K562 (cell line): ENCODE data around the gene SDF4. TPM values are rescaled to one million over a fixed set of nuclear protein-coding genes. Genes with fewer than 3 reads are reported as not detected.

Experiments
- ATF7 ChIP-seq: fragments of 450-650 bp; IDR thresholded peaks from 2 replicates; pipeline ENCODE4 v1.7.1; 2014; ENCODE audit warnings: mild to moderate bottlenecking, moderate library complexity
- CC2D1A ChIP-seq: fragments of 450-650 bp; IDR thresholded peaks from 2 replicates; pipeline ENCODE4 v1.6.1; 2017; ENCODE audit warnings: mild to moderate bottlenecking
- CHD2 ChIP-seq: IDR thresholded peaks from 2 replicates; pipeline ENCODE4 v1.6.1; 2011; ENCODE audit warnings: low read depth, low read length
- CREM ChIP-seq: IDR thresholded peaks from 2 replicates; pipeline ENCODE4 v1.6.1; 2014; ENCODE audit warnings: antibody characterized with exemption, low read depth
- HOXB6 ChIP-seq: fragments of 250-450 bp; sonication (Bioruptor Pico); IDR thresholded peaks from 2 replicates; pipeline ENCODE4 v1.5.1; 2022; ENCODE audit warnings: mild to moderate bottlenecking, borderline replicate concordance
- KLF10 ChIP-seq: fragments of 250-450 bp; sonication (Bioruptor Pico); IDR thresholded peaks from 2 replicates; pipeline ENCODE4 v1.6.1; 2021; ENCODE audit warnings: matching md5 sums
- NFE2 ChIP-seq: IDR thresholded peaks from 2 replicates; pipeline ENCODE4 v1.6.1; 2014; ENCODE audit warnings: antibody characterized with exemption, low read depth
- NONO ChIP-seq, 2 experiments: fragments of 200-400 bp in 1 of 2; fragments of 450-650 bp in 1 of 2; formaldehyde crosslinking in 1 of 2; IDR thresholded peaks; 2 replicates each; pipeline ENCODE4 v1.6.1; 2017; ENCODE audit warnings: low read depth in 2 of 2, mild to moderate bottlenecking in 2 of 2, moderate library complexity in 2 of 2, low read length in 1 of 2
- NR1H2 ChIP-seq: sonication (generic); formaldehyde crosslinking; IDR thresholded peaks from 2 replicates; pipeline ENCODE4 v1.4.0; 2020; ENCODE audit warnings: mild to moderate bottlenecking, missing genetic modification reagents
- PCBP1 ChIP-seq: fragments of 200-400 bp; formaldehyde crosslinking; IDR thresholded peaks from 2 replicates; pipeline ENCODE4 v1.6.1; 2018; ENCODE audit warnings: mild to moderate bottlenecking, low read depth, low read length; ENCODE audit not compliant: poor library complexity, severe bottlenecking
- RAD51 ChIP-seq: fragments of 450-650 bp; IDR thresholded peaks from 2 replicates; pipeline ENCODE4 v1.7.1; 2016; ENCODE audit warnings: low read depth, mild to moderate bottlenecking, borderline replicate concordance
- RBM34 ChIP-seq: fragments of 200-400 bp; formaldehyde crosslinking; IDR thresholded peaks from 2 replicates; pipeline ENCODE4 v1.6.1; 2018; ENCODE audit warnings: low read length, borderline replicate concordance; ENCODE audit not compliant: insufficient read depth
- SMARCA4 ChIP-seq: fragments of 450-650 bp; IDR thresholded peaks from 2 replicates; pipeline ENCODE4 v1.6.1; 2016
- polyA plus RNA-seq, 8 experiments: library from polyadenylated mRNA; depleted of rRNA in 4 of 8; stranded (reverse) in 5 of 8; unstranded in 3 of 8; fragments of >200 nt; fragmentation: Nextera tagmentation in 2 of 8; fragmentation: Illumina TruSeq in 1 of 8; extraction: Ambion mirVana in 2 of 8; extraction: Trizol in 1 of 8; gene quantifications; 2 replicates each; pipeline versions ENCODE4 v1.2.1 to v1.2.3, GENCODE V29; 2011 to 2014; ENCODE audit warnings: inconsistent platforms in 1 of 8, missing spikeins in 1 of 8
- total RNA-seq, 7 experiments: library from RNA; depleted of rRNA in 6 of 7; stranded (reverse); fragments of >200 nt in 6 of 7; fragmentation: Illumina TruSeq in 2 of 7; extraction: Trizol in 2 of 7; gene quantifications; 2 replicates each; pipeline versions ENCODE4 v1.2.1 to v1.2.3, GENCODE V29; 2011 to 2021; ENCODE audit warnings: low replicate concordance in 1 of 7
- TF ChIP-seq, protein P1 (sequence below): conservative IDR thresholded peaks from 2 replicates; pipeline ENCODE4 v1.6.1; 2011; ENCODE audit warnings: low read depth, mild to moderate bottlenecking, low read length; ENCODE audit not compliant: control insufficient read depth
- TF ChIP-seq, protein P2 (sequence below): fragments of 250-450 bp; sonication (Bioruptor Pico); IDR thresholded peaks from 2 replicates; pipeline ENCODE4 v1.5.0; 2022; ENCODE audit warnings: mild to moderate bottlenecking
- TF ChIP-seq, protein P3 (sequence below): IDR thresholded peaks from 2 replicates; pipeline ENCODE4 v1.6.1; 2011; ENCODE audit warnings: borderline replicate concordance, low read depth, mild to moderate bottlenecking, moderate library complexity, low read length; ENCODE audit not compliant: insufficient read depth, poor library complexity, severe bottlenecking
- TF ChIP-seq, protein P4 (sequence below): fragments of 200-400 bp; formaldehyde crosslinking; IDR thresholded peaks from 2 replicates; pipeline ENCODE4 v1.6.1; 2017; ENCODE audit warnings: mild to moderate bottlenecking, low read depth, low read length, moderate library complexity

Gene SDF4
- total and polyA plus RNA-seq, 9 of the 15 experiments (the other 6 are each of a cell fraction or from before 2014, with no cell fraction given) = 0.35 to 160 (median 65.2) TPM

DNA sequence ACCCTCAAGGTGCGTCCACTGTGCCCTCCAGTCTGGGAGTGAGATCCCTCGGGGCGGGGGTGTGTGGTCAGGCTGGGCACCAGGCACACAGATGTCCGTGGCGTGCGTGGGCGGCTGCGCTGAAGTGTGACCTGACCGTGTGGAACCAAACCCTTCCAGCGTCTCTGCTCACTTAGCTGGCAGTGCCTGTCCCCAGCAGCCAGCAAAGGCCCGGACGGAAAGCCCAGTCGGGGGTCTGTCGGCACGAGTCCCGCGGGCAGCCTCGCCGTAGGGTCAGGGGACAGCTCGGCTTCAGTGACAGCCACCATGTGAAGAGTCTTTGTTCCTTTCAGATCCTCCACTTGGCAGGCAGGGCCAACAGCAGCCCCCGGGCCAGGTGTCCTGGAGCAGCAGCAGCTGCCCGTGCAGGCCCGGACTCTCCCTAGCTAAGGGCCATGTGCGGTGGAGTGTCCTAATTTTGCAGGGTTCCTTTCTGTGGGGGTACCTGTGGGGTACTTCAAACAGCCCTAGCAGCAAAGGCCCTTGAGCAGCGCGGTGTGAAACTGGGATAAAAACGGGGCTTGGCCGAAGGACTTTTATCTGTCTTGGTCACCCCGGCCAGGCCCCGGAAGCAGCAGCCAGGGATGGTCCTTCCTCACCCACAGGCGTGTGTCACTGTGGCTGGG is 46.6 kb downstream of the SDF4 start (continued):
- TF ChIP-seq, protein P1, sequence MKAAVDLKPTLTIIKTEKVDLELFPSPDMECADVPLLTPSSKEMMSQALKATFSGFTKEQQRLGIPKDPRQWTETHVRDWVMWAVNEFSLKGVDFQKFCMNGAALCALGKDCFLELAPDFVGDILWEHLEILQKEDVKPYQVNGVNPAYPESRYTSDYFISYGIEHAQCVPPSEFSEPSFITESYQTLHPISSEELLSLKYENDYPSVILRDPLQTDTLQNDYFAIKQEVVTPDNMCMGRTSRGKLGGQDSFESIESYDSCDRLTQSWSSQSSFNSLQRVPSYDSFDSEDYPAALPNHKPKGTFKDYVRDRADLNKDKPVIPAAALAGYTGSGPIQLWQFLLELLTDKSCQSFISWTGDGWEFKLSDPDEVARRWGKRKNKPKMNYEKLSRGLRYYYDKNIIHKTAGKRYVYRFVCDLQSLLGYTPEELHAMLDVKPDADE = no peak
- TF ChIP-seq KLF10 (CRISPR knock-in tag) = no peak
- 0 out of 2 replicates have a peak, but pooled peaks have one; percentile 21 for TF ChIP-seq CREM
- no peak for TF ChIP-seq CHD2
- no peak for TF ChIP-seq NR1H2 (CRISPR knock-in tag)
- TF ChIP-seq, protein P2, sequence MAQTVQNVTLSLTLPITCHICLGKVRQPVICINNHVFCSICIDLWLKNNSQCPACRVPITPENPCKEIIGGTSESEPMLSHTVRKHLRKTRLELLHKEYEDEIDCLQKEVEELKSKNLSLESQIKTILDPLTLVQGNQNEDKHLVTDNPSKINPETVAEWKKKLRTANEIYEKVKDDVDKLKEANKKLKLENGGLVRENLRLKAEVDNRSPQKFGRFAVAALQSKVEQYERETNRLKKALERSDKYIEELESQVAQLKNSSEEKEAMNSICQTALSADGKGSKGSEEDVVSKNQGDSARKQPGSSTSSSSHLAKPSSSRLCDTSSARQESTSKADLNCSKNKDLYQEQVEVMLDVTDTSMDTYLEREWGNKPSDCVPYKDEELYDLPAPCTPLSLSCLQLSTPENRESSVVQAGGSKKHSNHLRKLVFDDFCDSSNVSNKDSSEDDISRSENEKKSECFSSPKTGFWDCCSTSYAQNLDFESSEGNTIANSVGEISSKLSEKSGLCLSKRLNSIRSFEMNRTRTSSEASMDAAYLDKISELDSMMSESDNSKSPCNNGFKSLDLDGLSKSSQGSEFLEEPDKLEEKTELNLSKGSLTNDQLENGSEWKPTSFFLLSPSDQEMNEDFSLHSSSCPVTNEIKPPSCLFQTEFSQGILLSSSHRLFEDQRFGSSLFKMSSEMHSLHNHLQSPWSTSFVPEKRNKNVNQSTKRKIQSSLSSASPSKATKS (CRISPR knock-in tag) = no peak
- no peak for TF ChIP-seq RAD51
- no peak for TF ChIP-seq HOXB6 (CRISPR knock-in tag)
- TF ChIP-seq RBM34 = no peak
- TF ChIP-seq, protein P3, sequence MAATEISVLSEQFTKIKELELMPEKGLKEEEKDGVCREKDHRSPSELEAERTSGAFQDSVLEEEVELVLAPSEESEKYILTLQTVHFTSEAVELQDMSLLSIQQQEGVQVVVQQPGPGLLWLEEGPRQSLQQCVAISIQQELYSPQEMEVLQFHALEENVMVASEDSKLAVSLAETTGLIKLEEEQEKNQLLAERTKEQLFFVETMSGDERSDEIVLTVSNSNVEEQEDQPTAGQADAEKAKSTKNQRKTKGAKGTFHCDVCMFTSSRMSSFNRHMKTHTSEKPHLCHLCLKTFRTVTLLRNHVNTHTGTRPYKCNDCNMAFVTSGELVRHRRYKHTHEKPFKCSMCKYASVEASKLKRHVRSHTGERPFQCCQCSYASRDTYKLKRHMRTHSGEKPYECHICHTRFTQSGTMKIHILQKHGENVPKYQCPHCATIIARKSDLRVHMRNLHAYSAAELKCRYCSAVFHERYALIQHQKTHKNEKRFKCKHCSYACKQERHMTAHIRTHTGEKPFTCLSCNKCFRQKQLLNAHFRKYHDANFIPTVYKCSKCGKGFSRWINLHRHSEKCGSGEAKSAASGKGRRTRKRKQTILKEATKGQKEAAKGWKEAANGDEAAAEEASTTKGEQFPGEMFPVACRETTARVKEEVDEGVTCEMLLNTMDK = no peak
- peak; percentile 44; the same call in 1 of the 2 replicates for TF ChIP-seq ATF7
- TF ChIP-seq PCBP1 = no peak
- TF ChIP-seq NFE2 = no peak
- TF ChIP-seq, protein P4, sequence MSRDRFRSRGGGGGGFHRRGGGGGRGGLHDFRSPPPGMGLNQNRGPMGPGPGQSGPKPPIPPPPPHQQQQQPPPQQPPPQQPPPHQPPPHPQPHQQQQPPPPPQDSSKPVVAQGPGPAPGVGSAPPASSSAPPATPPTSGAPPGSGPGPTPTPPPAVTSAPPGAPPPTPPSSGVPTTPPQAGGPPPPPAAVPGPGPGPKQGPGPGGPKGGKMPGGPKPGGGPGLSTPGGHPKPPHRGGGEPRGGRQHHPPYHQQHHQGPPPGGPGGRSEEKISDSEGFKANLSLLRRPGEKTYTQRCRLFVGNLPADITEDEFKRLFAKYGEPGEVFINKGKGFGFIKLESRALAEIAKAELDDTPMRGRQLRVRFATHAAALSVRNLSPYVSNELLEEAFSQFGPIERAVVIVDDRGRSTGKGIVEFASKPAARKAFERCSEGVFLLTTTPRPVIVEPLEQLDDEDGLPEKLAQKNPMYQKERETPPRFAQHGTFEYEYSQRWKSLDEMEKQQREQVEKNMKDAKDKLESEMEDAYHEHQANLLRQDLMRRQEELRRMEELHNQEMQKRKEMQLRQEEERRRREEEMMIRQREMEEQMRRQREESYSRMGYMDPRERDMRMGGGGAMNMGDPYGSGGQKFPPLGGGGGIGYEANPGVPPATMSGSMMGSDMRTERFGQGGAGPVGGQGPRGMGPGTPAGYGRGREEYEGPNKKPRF = no peak
- TF ChIP-seq SMARCA4 = peak; percentile 78; the same call in 1 of the 2 replicates
- TF ChIP-seq CC2D1A = no peak
- TF ChIP-seq NONO (IDR thresholded peaks at IDR 0.05; ENCODE audit: low read depth in 2 of 2, low read length in 1 of 2) = no peak
